Activated CD4-positive, alpha-beta T cell treated with anti-CD3 and anti-CD28 coated beads, Interleukin-2, amount 50 U/mL, for 24 hours (primary cell): ENCODE measurements around the gene SEMA5B.

ENCODE experiments used
- DNase-seq, 2 donors: peaks; one replicate each; pipeline ENCODE4 v3.0.0-alpha.2; 2020; ENCODE audit warnings: low read depth in 1 of 2, low spot score in 1 of 2

SEMA5B gene

DNA sequence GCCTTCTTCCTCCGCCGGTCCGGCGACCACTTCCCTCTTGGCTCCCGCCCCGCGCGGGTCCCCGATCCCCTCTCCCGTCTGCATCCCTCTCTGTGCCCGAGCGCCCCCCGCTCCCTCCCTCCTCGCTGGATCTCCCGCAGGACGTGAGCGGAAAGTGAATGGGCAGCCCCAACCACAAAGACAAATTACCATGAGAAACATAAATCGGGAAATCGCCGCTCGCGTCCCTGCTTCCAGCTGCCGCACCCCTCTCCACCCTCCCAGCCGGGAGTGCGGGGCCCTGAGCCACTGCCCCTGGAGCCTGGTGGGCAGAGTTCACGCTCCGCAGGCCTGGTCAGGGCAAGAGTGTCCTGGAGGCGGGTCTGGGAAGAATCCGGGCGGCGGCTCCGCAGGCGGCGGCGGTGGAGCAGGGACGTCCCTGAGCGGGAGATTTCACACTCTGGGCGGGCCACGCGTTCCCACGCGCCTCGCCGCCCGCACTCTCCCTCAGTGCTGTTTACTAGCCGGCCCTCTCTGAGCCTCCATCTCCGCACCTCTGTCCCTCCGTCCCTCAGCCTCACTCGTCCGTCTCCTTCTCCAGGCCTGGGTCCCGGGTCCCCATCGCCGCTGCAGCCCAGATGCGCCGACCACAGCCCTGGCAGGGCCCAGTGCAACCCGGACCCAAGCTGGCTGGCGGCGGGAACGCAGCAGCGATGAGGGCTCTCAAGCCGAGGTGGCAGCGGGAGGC, 835 bp downstream of the SEMA5B start:
- DNase-seq, result no peak

DNA sequence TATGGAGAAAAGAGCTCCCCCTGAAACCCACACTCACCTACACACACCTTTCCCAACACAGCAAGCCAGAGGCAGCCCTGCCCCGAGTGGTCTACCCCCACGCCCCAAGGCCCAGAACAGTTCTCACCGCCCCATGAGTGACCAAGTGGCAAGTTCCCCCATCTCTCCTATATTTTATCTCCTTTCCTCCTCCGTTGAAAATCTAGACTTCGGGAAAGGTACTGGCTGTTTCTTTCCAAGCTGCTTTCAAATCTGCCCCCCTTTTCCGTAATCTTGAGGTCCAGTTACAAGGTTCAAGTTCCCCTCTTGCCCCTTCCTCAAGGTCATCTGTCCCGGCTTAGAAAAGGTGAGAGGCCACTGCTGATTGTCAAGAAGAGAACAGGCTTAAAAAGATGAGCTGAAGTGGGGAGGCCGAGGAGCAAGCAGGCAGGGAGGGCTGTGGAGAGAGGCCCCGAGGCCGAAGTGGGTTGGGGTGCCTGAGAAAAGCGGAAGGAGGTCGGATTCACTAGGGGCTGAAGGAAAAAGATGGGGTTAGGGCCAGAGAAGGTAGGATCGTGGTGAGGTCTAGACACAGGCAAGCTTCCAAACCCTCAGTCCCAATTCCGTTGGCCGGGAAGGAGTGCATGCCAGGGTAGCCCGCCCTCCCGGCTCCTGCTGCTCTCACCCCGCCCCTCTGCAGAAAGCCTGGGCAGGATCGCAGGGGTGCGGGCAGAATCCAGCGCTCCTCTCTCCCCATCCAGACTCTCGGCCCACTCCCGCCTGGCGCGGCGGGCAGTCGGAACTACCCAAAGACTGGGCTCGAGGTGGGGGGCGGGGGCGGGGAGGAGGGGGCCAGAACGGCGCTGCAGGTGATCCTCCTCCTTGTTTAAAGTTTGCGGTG, 1.7 kb downstream of the SEMA5B start:
- no peak for DNase-seq

DNA sequence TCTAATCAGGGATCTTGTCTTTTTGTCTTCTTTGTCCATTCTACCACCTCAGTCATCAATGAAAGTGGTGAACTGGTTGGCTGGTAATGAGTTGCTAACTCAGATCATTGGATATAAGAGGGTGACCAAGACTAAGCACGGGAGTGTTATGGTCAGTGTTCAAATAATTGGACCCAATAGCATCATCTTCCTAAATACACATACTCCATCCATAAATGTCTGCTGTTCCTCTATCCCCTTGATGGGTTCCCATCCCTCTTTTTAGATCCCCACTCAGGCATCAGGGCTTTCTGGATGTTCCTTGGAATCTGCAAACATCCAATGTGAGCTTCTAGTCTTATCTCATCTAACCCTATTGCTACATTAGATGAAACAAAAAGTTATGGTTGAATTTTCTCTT, 3.5 kb downstream of the SEMA5B start:
- no peak for DNase-seq

DNA sequence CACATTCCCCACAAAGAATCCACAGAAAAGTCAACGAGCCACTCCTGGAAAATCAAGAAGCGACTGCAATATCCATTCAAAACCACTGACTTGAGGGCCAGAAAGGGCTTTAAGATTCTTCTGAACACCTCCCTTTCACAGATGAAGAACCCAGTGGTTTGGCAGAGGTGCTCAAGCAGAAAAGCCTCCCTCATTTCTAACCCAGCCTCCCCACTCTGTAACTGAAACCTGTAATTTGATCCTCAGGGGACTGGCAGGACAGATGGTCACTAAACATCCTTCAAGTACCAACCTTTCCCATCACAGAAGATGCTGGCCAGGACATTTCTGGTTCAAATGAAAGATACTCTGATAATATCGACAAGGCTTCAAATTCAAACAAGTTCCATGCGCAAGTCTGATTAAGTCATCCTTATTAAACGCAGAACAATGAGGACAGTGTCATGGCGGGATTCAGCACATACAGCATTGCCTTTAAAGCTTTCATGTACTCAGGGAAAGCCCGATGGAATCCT, 5.5 kb downstream of the SEMA5B start:
- no peak for DNase-seq

DNA sequence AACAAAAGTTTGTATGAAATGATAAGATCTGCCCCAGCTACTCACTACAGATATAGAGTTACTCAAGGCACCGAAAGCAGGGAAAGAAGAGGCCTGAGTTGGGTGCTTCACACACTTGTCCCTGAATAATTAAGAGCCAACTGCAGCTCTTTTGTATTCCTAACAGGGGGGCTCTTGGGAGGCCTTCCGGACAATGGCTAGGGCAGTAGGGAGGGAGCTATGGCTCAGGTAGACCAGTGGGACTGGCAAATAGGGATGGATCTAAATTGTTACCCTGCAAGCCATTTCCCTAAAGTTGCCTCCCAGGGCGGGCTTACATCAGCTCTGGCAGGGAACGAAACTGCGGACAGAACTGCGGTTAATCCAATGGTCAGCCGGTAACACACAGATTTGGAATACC, 6.2 kb downstream of the SEMA5B start:
- no peak for DNase-seq

DNA sequence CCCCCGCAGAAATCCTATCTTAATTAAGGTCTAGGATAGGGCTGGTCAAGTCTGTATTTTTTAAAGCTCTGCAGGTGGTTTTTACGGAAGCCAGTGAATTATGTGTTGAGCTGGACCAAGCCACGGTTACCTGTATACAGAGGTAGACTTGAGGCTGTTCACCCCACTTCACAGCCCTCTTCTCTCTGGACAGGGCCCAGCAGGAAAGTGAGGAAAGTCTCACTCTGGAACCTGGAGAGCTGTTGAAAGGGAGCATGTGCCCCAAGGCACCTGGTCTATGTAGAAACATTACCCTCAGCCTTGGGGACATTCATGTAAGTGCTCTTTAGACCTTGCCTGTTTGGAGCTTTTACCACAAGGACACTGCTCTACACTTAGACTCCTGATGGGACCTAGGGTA, 6.9 kb downstream of the SEMA5B start:
- no peak for DNase-seq

DNA sequence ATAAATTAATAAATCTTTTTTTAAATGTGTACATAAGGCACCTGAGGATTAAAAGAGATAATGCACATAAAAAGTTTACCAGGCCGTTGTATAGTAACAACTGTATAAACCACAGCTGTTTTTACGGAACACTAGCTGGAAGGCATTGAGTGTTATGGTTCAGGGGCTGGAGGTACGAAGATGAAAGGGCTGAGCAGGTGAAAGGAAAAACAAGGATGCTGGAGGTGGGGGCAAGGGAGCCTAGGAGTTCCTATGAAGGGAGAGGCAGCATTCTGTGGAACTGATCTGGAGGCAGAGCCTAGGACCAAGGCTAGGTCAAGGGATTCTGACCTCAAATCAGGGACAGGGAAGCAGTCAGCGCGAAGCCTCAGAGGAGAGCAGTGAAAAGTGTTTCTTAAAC, 8.0 kb downstream of the SEMA5B start:
- no peak for DNase-seq

DNA sequence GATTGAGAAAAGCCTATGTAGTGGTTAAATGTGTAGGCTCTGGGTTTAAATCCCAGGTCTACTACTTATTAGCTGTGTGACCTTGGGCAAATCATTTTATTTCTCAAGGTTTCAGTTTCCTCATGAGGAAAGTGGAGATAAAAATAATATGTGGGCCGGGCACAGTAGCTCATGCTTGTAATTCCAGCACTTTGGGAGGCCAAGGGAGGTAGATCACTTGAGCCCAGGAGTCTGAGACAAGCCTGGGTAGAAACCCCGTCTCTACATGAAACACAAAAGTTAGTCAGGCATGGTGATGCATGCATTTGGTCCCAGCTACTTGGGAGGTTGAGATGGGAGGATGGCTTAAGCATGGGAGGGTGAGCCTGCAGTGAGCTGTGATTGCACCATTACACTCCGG, 8.4 kb downstream of the SEMA5B start:
- no peak for DNase-seq

DNA sequence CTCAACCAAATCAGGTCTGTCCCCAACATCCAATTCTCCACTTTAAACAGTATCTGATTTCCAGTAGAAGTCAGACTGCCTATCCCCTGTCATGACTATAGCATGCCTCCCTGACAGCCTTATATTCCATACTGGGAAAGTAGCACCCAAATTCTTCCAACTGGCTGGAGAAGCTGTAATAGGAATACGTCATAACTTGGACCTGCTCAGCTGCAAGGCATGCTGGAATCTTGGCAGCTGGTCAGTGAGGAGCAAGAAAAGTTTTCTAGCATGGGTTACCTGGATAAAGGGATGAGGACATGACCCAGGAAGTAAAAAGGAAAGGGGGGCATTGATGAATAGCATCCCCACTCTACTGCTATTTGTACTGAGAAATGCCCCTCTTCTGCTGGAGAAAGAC, 8.9 kb downstream of the SEMA5B start:
- no peak for DNase-seq

DNA sequence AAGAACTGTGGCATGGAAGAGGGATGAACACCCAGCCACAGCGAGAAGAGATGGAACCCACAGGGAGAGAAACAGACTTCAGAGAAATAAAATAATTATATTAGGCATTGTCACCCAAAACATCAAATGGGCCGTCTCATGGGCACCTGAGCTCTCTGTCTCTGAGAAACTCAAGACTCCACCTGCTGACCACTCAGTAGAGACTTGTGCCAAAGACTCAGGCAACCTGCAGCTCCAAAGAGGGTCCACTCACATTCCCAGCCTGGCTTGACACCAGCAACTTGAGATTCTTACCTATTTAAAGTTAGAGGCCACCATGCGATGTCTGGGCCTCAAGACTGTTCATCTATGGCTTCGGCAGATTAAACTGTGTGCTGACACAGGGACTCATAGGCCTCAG, 12.0 kb downstream of the SEMA5B start:
- no peak for DNase-seq

DNA sequence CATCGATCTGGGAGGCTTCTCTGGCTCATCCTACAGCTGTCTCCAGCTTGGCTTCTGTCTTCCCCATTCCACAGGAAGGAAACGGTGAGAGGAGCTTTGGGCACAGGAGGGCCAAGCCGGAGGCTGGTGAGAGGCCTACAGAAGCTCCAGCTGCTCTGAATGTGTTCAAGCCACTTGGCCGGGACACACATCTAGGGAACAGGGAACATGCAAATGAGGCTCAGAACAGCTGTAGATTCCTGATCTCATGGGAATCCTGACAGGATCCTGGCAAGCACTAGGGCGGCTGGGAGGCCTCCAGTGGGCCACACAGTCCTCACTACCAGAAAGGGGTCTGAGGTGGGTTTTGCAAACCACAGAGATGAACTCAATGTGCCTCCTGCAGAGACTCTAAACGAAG, 13.7 kb downstream of the SEMA5B start:
- DNase-seq, result no peak

DNA sequence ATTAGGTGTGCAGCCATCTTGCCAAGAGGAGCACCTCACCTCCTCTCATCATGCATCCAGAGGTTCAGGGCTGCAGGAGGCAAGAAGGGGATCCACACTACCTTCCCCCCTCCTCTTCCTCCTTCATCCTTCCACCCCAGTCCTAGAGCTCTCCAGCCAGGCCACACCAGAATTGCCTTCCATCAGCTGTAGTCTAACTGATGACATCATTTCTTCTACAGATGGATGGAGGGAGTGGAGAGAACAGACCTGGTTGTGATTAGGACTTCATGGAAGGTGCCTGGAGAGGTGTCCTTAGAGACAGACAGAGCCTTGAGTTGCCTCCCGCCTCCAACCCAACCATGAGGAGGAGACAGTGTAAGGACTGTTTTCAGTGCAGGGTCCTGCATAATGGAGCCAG, 14.9 kb downstream of the SEMA5B start:
- no peak for DNase-seq

DNA sequence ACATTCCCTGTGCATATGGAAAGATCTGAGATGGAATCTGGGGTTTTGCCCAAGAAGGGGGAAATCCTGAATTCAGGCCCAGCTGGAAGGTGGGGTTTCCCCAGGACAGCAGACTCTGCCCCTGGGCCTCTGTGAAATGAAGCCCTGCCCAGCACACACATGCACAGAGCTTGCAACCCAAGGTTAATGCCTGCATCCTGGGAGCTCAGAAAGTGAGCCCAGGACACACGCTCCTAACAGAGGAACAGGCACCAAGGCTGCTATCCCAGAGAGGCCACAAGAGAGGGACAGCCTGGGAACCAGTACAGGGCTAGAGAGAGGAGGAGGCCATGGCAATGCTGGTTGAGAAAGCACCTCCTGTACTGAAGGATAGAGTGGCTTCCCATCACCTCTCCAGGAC, 16.1 kb downstream of the SEMA5B start:
- DNase-seq, result no peak

DNA sequence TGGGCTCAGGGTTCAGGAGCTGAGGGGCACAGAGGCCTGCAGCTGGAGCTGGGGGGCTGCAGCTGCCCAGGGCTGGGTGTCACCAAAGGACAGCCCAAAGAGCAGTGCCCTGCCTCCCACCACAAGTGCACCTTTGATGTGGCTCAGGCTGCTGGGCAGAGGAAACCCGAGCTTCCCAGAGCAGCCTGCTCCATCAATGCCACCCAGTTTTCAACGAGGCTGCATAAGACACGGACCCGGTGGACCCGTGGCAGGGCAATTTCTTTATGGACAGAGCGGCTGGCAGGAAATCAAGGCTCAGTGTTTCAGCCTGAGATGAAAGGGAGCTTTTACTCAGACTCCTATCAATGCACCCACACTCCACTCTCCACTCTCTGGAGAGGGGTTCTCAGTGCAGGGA, 18.7 kb downstream of the SEMA5B start:
- no peak for DNase-seq

DNA sequence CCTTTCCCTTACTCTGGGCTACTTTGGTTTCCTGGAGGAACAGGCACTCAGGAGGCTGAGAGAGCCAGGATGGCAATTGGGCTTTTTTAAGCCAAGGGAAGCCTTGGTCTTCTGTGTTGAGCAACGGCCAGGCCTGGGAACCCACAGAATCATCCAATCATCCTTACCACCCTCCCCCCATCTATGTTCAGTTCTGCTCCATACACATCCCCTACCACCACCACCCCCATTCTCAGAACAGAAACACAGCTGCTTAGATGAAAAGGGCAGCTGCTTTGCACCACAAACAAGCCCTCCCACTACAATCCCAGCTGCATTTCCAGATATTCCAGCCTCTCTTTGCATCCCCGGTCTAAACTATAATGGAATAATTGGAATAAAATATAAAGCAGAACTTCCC, 21.0 kb downstream of the SEMA5B start:
- no peak for DNase-seq

DNA sequence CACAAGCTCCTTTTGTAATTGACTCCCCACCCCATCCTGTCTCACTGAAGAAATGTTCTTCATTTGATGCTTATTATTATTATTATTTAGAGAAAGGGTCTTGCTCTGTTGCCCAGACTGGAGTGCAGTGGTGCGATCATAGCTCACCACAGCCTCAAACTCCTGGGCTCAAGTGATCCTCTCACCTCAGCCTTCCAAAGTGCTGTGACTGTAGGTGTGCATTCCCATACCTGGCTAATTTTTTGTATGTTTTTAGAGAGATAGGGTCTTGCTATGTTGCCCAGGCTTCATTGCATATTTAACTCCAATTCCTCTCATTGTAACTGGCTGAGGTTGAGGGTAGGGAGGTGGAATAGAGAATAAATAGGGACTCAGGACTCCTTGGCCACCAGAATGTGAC, 22.3 kb downstream of the SEMA5B start:
- DNase-seq, result no peak

DNA sequence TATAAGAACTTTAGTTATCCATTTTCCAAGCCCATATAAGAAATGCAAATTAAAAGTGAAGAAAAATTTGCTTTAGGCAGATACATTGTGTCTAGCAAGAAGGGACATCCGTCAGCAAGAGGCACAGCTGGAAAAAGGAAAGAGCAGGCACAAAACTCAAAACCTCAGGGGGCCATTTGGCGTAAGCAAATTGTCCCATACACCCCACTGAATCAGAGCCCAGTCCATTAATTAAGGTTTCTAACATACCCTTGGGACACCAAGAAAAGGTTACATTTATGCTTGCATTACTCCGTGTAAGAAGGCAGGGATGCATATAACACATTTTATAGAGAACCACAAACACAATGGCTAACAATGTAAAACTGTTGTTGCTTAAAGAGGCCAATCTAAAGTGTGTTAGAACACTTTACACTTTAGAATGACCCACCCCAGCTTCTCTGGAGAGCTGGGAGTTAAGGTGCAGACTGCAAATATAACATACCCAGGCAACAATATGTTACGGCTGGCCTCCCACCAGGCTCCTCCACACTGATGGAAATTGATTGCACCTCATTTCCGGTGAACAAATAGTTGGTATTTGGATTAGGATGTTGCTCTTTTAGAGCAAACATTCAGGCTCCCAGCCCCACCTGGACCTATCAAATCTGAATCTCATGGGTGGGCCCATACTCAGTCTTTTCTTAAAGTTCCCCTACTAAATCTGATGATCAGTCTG, 23.2 kb downstream of the SEMA5B start:
- no peak for DNase-seq

DNA sequence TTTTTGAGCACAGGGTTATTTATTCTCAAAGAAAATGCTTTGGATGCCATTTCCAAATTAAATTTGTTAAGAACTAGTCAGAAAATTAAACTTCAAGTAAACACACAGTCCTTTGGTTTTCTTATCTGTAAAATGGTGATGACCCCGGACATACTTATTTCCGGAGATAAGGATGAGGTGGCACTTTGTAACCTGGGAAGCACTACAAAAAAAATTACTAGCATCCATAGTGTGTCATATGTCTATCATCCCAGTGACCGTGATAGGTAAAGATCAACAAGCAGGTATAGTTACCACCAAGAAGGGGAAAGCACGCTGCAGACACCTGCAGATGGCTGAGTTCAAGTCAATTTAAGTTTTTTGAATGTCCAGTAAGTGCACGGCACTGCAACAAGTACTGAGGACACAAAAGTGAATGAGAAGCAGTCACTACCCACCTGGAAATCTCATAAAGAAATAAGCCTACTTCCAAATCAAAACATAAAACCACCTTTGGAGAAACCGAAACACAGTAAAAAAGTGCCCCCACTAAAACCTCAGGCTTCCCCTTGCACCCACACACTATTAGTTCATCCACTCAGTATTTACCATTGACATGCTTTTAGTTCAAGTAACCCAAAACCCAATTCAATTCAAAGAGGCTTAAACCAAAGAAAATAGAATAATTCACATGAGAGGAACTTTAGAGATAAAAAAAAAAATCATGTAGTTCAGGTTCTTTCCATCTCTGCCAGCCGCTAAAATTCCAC, 24.6 kb downstream of the SEMA5B start:
- no peak for DNase-seq

DNA sequence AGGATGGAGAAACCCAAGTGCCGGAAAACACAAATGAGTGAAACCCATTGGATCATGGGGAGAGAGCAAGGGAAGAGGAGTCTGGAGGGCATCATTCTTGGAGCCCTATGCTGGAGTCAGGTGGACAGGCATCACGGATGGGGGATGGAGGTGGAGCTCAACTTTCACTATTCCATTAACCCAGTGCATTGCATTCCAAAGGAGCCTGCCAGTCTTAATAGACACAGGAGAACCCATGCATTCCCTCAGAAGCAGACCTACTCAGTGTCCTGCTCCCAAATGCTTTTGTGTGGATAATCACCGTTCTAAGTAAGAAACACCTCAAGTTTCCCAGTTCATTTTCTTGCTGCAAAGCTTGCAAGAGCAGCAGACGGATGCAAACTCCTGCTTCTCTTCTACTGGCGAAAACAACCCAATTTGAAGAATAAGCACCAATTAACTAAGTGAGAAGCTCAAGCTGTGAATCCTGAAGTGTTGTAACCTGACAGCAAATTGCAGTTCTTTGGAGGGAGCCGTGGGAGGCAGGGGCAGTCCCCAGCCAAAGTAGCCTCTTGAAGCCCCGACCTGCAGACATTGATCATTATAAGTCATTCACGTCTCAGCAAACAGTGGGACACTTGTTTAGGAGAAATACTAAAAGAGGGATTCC, 25.3 kb downstream of the SEMA5B start:
- no peak for DNase-seq

DNA sequence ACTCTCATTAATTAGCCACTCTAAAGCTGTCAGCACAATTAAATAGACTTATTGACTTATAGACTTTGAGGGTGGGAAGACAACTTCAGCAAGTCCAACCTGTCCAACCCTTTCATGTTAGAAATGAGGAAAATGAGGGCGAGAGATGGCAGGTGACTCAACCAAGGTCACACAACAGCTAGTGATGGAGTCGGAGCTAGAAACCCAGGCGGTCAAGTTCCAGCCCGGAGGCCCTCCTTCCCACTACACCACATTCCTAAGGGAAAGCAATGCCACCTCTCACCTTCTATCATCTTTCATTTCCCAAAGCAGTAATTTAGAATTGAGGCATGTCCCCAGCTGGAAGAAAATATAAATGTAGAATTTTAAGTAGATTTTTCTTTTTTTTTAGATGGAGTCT, 28.7 kb downstream of the SEMA5B start:
- no peak for DNase-seq

DNA sequence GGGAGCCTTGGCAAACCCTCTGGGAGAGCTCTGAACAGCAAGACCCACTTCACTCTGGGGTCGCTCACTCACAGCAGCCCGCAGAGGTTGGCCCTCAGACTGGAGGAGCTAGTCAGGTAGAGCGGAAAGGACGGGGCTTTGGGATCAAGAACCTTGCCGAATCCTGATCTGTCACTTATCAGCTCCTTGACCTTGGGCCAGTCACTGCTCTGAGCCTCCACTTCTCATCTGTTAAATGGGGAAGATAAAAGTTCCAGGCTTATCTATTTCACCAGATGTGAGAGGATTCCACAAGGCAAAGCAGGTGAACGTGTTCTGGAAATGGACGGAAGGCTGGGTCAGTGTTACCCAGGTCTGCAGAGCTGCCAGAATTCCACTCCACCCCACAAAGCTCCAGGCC, 29.4 kb downstream of the SEMA5B start:
- DNase-seq, result no peak
